Activated naive CD4-positive, alpha-beta T cell treated with Interleukin-2 at 50 U/mL for 16 hours (primary cell): Measurements from ENCODE around the gene GRK2.

Experiments used
- DNase-seq: peaks from one replicate; pipeline ENCODE4 v3.0.0-alpha.2; 2020

The GRK2 gene

GRCh38 chr11:67284811-67285540, 18.7 kb downstream of the GRK2 start:
- DNase-seq, result no peak

DNA sequence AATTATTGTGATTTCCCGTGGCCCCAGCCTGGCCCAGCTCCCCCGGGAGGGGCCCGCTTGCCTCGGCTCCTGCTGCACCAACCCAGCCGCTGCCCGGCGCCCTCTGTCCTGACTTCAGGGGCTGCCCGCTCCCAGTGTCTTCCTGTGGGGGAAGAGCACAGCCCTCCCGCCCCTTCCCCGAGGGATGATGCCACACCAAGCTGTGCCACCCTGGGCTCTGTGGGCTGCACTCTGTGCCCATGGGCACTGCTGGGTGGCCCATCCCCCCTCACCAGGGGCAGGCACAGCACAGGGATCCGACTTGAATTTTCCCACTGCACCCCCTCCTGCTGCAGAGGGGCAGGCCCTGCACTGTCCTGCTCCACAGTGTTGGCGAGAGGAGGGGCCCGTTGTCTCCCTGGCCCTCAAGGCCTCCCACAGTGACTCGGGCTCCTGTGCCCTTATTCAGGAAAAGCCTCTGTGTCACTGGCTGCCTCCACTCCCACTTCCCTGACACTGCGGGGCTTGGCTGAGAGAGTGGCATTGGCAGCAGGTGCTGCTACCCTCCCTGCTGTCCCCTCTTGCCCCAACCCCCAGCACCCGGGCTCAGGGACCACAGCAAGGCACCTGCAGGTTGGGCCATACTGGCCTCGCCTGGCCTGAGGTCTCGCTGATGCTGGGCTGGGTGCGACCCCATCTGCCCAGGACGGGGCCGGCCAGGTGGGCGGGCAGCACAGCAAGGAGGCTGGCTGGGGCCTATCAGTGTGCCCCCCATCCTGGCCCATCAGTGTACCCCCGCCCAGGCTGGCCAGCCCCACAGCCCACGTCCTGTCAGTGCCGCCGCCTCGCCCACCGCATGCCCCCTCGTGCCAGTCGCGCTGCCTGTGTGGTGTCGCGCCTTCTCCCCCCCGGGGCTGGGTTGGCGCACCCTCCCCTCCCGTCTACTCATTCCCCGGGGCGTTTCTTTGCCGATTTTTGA, 19.5 kb downstream of the GRK2 start:
- DNase-seq, result no peak

- no peak for DNase-seq
These were observed 20.5 kb downstream of the GRK2 start for GRCh38 chr11:67286621-67287333.

DNA sequence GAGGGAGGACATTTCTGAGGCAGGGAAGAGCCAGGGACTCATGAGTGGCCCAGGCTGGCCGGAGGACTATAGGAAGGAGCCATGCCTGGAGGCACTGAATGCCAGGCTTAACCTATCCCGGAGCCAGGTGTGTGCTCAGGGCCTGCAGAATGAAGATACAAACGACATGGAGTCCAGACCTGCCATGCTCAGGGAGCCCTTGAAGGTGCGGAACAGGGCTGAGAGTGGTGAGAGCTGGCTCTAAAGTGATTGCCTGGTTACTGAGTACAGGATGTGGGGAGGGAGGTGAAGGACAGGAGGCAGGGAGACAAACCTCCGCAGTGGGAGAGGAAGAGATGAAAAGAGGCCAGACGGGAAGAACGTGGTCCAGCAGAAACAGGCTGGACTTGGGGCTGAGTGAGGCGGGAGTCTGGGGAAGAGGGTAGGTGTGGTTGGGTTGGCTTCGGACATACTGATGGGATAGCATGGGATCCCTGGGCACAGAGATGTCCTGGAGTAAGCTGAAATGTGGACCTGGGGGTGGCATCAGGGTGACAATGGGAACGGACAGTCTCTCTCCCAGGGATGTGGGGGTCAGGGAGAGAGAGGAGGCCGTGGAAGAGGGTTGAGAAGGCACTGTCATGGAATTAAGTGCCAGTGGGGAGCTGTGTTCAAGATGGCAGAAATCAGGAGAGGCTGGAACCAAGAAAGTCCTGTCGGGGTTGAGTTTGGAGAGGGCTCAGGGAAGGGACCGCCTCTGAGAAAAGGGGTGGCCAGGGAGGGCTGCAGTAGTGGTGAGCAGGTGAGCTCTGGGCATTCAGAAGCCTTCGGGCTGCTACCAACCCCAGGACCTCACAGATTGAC, 21.3 kb downstream of the GRK2 start:
- DNase-seq, result peak; percentile 28

GRCh38 chr11:67288198-67288451, 21.9 kb downstream of the GRK2 start:
- no peak for DNase-seq

- DNase-seq, result peak; percentile 87
These were observed 22.4 kb downstream of the GRK2 start for GRCh38 chr11:67288452-67289225.

GRCh38 chr11:67289226-67289650, 23.0 kb downstream of the GRK2 start, which contains the start of gene ANKRD13D:
Gene ANKRD13D (plus strand): TSS chr11:67289303. CDS start chr11:67289461, 158 bp downstream.
- DNase-seq, result no peak

- DNase-seq, result no peak
These were observed 23.6 kb downstream of the GRK2 start for GRCh38 chr11:67289651-67290479.

GRCh38 chr11:67290801-67291200, 24.5 kb downstream of the GRK2 start:
- no peak for DNase-seq

DNA sequence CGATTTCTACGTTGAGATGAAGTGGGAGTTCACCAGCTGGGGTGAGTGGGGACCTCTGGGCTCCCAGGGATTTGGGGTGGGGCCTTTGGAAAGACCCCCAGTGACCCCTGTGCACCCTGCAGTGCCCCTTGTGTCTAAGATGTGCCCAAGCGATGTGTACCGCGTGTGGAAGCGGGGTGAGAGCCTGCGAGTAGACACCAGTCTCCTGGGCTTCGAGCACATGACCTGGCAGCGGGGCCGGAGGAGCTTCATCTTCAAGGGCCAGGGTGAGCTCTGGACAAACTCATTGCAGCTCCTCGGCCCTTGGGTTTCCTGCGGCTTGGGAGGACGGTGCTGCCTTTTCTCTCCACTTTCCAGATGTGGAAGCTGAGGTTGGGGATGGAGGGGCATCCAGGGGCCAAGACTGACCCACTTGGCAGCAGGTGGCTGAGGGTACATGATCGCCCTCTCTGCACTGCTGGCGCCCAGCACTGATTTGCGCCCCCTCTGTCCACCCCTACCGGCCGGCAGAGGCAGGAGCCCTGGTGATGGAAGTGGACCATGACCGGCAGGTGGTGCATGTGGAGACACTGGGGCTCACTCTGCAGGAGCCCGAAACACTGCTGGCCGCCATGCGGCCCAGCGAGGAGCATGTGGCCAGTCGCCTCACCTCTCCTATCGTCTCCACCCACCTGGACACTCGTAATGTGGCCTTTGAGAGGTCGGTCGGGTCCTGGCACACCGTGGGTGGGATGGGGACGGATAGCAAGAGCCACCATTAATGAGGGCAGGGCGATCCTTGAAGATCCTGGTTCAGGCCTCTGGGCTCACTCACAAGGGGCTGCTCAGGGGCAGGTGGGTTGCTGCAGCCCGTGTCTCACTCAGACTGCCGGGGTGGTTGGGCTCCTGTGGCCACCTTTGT, 25.5 kb downstream of the GRK2 start:
- DNase-seq, result no peak

- DNase-seq, result no peak
These were observed 26.4 kb downstream of the GRK2 start for GRCh38 chr11:67292671-67293070.

DNA sequence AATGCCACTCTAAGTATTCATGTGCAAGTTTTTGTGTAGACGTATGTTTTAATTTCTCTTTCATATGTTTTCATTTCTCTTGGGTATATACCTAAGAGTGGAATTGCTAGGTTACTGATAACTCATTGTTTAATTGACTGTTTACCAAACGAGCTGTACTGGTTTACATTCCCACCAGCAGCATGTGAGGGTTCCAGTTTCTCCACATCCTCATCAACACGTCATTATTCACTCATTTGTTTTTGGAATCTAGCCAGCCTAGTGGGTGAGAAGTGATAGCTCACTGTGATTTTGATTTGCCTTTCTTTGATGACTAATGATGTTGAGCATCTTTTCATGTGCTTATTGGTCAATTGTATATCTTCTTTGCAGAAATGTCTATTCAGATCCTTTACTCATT, 26.8 kb downstream of the GRK2 start:
- no peak for DNase-seq

- no peak for DNase-seq
These were observed 29.6 kb downstream of the GRK2 start for GRCh38 chr11:67295846-67296245.

DNA sequence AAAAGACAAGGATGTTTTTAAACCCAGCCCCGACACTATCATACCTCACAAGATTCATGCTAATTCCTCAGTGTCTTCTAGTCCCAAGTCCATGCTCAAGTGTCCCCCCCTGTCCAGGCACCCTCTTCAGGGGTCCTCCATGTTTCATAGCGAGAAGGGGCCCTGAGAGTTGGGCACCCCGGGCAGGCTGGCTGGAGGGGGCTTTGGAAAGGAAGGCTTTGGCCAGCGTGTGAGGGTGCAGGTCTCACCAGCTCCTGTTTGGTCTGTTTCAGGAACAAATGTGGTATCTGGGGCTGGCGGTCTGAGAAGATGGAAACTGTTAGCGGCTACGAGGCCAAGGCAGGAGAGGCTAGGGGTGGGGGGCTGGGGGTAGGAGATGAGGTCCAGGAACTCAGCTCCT, 32.5 kb downstream of the GRK2 start:
- DNase-seq, result no peak

- no peak for DNase-seq
These were observed 33.4 kb downstream of the GRK2 start for GRCh38 chr11:67299471-67300191.

- no peak for DNase-seq
These were observed 34.0 kb downstream of the GRK2 start for GRCh38 chr11:67300256-67300755.

GRCh38 chr11:67300756-67301312, 34.6 kb downstream of the GRK2 start:
- DNase-seq, result no peak

DNA sequence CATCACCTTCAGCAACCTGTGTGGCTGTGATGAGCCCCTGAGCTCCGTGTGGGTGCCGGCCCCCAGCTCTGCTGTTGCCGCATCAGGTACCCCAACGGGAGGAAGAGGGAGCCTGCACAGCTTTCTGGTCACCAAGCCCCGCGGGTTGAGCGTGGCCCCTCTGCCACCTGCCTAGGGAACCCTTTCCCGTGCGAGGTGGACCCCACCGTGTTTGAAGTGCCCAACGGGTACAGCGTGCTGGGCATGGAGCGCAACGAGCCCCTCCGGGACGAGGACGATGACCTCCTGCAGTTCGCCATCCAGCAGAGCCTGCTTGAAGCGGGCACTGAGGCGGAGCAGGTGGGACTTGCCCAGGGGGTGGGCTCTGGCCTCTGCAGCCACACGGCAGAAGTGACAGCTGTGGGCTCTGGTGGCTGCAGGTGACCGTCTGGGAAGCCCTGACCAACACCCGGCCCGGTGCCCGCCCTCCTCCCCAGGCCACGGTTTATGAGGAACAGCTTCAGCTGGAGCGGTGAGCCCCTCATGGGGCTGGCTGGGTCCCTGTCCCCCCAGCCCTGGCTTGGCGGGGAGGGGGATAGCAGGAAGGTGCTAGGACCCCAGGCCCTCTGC, 35.1 kb downstream of the GRK2 start:
- DNase-seq, result no peak
